ENCODE data around the gene MCF2. TPM values are rescaled to one million over a fixed set of nuclear protein-coding genes. Genes with fewer than 3 reads are reported as not detected.

Gene MCF2
- total and polyA plus RNA-seq, 10 of the 15 experiments (the other 5 are each of a cell fraction or from before 2014, with no cell fraction given), result 0.07 to 3.3 (median 0.42) TPM

DNA sequence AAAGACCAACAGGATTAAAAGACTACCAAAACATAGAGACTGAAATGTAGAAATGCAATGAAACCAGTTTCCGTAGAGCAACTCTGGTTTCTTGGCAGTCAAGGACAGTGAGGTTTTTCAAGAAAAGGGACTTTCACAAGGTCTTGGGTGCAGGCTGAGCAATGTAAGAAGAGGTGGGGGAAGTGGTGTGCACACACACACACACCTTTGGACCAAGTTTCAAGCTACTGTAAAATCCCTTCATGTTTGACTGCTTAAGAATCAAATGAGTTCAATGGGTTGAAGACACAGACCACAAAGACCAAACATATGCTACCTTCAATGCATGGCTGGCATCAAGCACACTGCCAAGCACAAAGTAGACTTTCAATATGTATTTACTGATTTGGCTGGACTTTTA lies 17.8 kb upstream of the MCF2 start:
- FAIRE-seq (peak; percentile 56), DNase-seq (ENCODE audit: low read depth, low spot score) (peak; percentile 64), ATAC-seq (peak; percentile 98)
- no peaks in the 10 kb centered on the region for H4K20me1 ChIP-seq (ENCODE audit: control insufficient read depth, insufficient read depth)
- in situ Hi-C loops (cut with MboI) (no loop called here), intact Hi-C loops (cut with micrococcal nuclease; ENCODE audit: unreplicated experiment) (loop anchor here (5.0 kb wide), 1 partner anchor 207 kb away; the partner anchor contains the start of gene ATP11C)
- no peaks in the 10 kb centered on the region for H3K36me3 ChIP-seq (ENCODE audit: control insufficient read depth in 2 of 2, insufficient read depth in 2 of 2, low read length in 1 of 2)
- H3K79me2 ChIP-seq (ENCODE audit: control insufficient read depth, insufficient read depth, low read length), result no peaks in the 10 kb centered on the region
- 40% methylated on average over 1 of the region's 1 CpG for WGBS (ENCODE audit: insufficient coverage, insufficient replicate concordance, low lambda C conversion rate, missing lambda C conversion rate)
- no peak overlapping the region for H3K9ac ChIP-seq (ENCODE audit: control insufficient read depth, insufficient read depth, low read length)
- no peak overlapping the region for H3K27ac ChIP-seq (ENCODE audit: control insufficient read depth, insufficient read depth)
- no TSS peak for BruUV-seq (replicated peaks)
- no peaks in the 10 kb centered on the region for H3K27me3 ChIP-seq (replicated peaks in 1 of 2; ENCODE audit: control insufficient read depth in 2 of 2, insufficient read depth in 2 of 2, low read length in 1 of 2)
- ChIA-PET SMC1A (ENCODE audit: uncharacterized antibody, unreplicated experiment) (interaction anchor here (1.0 to 1.8 kb wide), 3 partner anchors 14 to 204 kb away, joined by 3 to 6 read pairs (median 3); no protein-coding TSS in a partner anchor), POLR2A (interaction anchor here (1.0 kb wide), 1 partner anchor 14 kb away, joined by 3 read pairs; no protein-coding TSS in a partner anchor), RAD21 (ENCODE audit: unreplicated experiment) (no interaction called here), CTCF (no interaction called here)
- no peaks in the 10 kb centered on the region for H3K4me1 ChIP-seq (ENCODE audit: control insufficient read depth, insufficient read depth, low read length)
- H3K4me2 ChIP-seq (ENCODE audit: control insufficient read depth, insufficient read depth), result no peak overlapping the region
- TF ChIP-seq BHLHE40 (IDR thresholded peaks at IDR 0.05; ENCODE audit: borderline replicate concordance in 1 of 2, low read depth in 2 of 2, low read length in 1 of 2) (peak in 1 of 2 experiments; percentile 35; a peak in 1 of 4 replicates), IKZF2 (IDR thresholded peaks at IDR 0.05) (peak in 1 of 2 experiments; percentile 36; a peak in 1 of 4 replicates), RUNX3 (IDR thresholded peaks at IDR 0.05; ENCODE audit: low read length) (peak; percentile 59), NR2F1 (conservative IDR thresholded peaks at IDR 0.05) (peak; percentile 45; the same call in 1 of the 2 replicates), FOXK2 (IDR thresholded peaks at IDR 0.05) (no peak)
- no peaks in the 10 kb centered on the region for H3K9me3 ChIP-seq (replicated peaks; ENCODE audit: control insufficient read depth, insufficient read depth, low read length)
- H3K4me3 ChIP-seq, result no peak overlapping the region
- H2AFZ ChIP-seq (ENCODE audit: control insufficient read depth, low read depth, low read length), result no peak overlapping the region

DNA sequence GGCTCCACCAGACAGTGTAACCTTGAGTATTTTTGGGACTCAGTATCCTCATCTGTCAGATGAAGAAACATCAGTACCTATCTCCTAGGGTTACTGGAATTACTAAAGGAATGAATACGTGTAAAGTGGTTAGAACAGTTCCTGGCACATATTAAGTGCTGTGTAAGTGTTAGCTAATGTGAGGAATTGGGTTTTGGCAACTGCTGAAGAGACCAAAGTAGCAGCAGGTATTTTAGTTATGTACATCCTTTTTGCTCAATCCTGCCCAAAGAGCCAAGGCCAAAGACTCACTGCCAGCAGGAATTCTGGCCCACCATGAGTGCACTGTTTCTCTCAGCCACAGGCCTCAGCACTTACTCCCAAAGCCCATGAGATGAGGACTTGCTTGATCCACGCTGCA lies 16.7 kb upstream of the MCF2 start:
- H3K79me2 ChIP-seq (ENCODE audit: control insufficient read depth, insufficient read depth, low read length), result no peaks in the 10 kb centered on the region
- RAD21 ChIA-PET (ENCODE audit: unreplicated experiment), result no interaction called here
- H3K4me3 ChIP-seq, result no peak overlapping the region
- no peaks in the 10 kb centered on the region for H3K27me3 ChIP-seq (replicated peaks in 1 of 2; ENCODE audit: control insufficient read depth in 2 of 2, insufficient read depth in 2 of 2, low read length in 1 of 2)
- intact Hi-C loops (cut with micrococcal nuclease; ENCODE audit: unreplicated experiment), result loop anchor here (5.0 kb wide), 1 partner anchor 208 kb away; the partner anchor contains the start of gene ATP11C
- BruUV-seq (replicated peaks), result no TSS peak
- H3K9me3 ChIP-seq (replicated peaks; ENCODE audit: control insufficient read depth, insufficient read depth, low read length), result no peaks in the 10 kb centered on the region
- ATAC-seq (no peak), DNase-seq (ENCODE audit: low read depth, low spot score) (no peak), FAIRE-seq (no peak)
- no peak overlapping the region for H3K27ac ChIP-seq (ENCODE audit: control insufficient read depth, insufficient read depth)
- CTCF ChIA-PET, result no interaction called here
- POLR2A ChIA-PET, result no interaction called here
- in situ Hi-C loops (cut with MboI), result no loop called here
- H3K9ac ChIP-seq (ENCODE audit: control insufficient read depth, insufficient read depth, low read length), result no peak overlapping the region
- H3K36me3 ChIP-seq (ENCODE audit: control insufficient read depth in 2 of 2, insufficient read depth in 2 of 2, low read length in 1 of 2), result no peaks in the 10 kb centered on the region
- WGBS (ENCODE audit: insufficient coverage, insufficient replicate concordance, low lambda C conversion rate, missing lambda C conversion rate), result 54% methylated on average over 2 of the region's 2 CpGs
- SMC1A ChIA-PET (ENCODE audit: uncharacterized antibody, unreplicated experiment), result no interaction called here
- no peaks in the 10 kb centered on the region for H4K20me1 ChIP-seq (ENCODE audit: control insufficient read depth, insufficient read depth)
- no peak overlapping the region for H2AFZ ChIP-seq (ENCODE audit: control insufficient read depth, low read depth, low read length)
- H3K4me2 ChIP-seq (ENCODE audit: control insufficient read depth, insufficient read depth), result no peak overlapping the region
- H3K4me1 ChIP-seq (ENCODE audit: control insufficient read depth, insufficient read depth, low read length), result no peaks in the 10 kb centered on the region
- TF ChIP-seq NR2C1 (IDR thresholded peaks at IDR 0.05) (no peak), SMARCA5 (IDR thresholded peaks at IDR 0.05) (no peak), SREBF1 (IDR thresholded peaks at IDR 0.05; ENCODE audit: low read length) (no peak), STAT1 (conservative IDR thresholded peaks at IDR 0.05) (no peak), ZNF622 (IDR thresholded peaks at IDR 0.05) (no peak), ATF7 (IDR thresholded peaks at IDR 0.05; ENCODE audit: low read depth) (no peak)
- TF ChIP-seq, protein P1, sequence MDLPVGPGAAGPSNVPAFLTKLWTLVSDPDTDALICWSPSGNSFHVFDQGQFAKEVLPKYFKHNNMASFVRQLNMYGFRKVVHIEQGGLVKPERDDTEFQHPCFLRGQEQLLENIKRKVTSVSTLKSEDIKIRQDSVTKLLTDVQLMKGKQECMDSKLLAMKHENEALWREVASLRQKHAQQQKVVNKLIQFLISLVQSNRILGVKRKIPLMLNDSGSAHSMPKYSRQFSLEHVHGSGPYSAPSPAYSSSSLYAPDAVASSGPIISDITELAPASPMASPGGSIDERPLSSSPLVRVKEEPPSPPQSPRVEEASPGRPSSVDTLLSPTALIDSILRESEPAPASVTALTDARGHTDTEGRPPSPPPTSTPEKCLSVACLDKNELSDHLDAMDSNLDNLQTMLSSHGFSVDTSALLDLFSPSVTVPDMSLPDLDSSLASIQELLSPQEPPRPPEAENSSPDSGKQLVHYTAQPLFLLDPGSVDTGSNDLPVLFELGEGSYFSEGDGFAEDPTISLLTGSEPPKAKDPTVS (IDR thresholded peaks at IDR 0.05; ENCODE audit: low read depth, low read length), result no peak
- TF ChIP-seq, protein P2, sequence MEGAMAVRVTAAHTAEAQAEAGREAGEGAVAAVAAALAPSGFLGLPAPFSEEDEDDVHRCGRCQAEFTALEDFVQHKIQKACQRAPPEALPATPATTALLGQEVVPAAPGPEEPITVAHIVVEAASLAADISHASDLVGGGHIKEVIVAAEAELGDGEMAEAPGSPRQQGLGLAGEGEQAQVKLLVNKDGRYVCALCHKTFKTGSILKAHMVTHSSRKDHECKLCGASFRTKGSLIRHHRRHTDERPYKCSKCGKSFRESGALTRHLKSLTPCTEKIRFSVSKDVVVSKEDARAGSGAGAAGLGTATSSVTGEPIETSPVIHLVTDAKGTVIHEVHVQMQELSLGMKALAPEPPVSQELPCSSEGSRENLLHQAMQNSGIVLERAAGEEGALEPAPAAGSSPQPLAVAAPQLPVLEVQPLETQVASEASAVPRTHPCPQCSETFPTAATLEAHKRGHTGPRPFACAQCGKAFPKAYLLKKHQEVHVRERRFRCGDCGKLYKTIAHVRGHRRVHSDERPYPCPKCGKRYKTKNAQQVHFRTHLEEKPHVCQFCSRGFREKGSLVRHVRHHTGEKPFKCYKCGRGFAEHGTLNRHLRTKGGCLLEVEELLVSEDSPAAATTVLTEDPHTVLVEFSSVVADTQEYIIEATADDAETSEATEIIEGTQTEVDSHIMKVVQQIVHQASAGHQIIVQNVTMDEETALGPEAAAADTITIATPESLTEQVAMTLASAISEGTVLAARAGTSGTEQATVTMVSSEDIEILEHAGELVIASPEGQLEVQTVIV (IDR thresholded peaks at IDR 0.05; ENCODE audit: borderline replicate concordance, partially characterized antibody), result no peak
